ENCODE data around the gene SMIM23. TPM values are rescaled to one million over a fixed set of nuclear protein-coding genes. Genes with fewer than 3 reads are reported as not detected.

Gene SMIM23
- polyA plus RNA-seq, 2 of the 4 experiments (the other 2 are of a cell fraction): not detected

GRCh38 chr5:171808453-171808852, 22.8 kb downstream of the SMIM23 start:
- 26% methylated on average over 4 of the region's 4 CpGs for WGBS (ENCODE audit: missing lambda C conversion rate)
- FAIRE-seq: peak; percentile 18
- POLR2A ChIA-PET: no interaction called here

GRCh38 chr5:171808951-171809350, 23.3 kb downstream of the SMIM23 start:
- DNase-seq (ENCODE audit: low read depth in 1 of 2, low spot score in 1 of 2): no peak
- ATAC-seq: no peak
- peaks cover 3% of the 10 kb centered on the region; the same call in 1 of the 3 replicates for H3K9me3 ChIP-seq
- ChIA-PET POLR2A (no interaction called here), CTCF (no interaction called here)
- H3K4me2 ChIP-seq: no peak overlapping the region
- H3K4me3 ChIP-seq: no peak overlapping the region
- TF ChIP-seq FOSL2 (IDR thresholded peaks at IDR 0.05) (no peak), FOSL2 (CRISPR knock-in tag; IDR thresholded peaks at IDR 0.05) (no peak), PHF8 (IDR thresholded peaks at IDR 0.05; ENCODE audit: borderline replicate concordance, low read depth) (no peak), HEYL (CRISPR knock-in tag; IDR thresholded peaks at IDR 0.05) (no peak), RNF2 (IDR thresholded peaks at IDR 0.05; ENCODE audit: borderline replicate concordance, low read depth) (no peak)
- no peak overlapping the region for H3K27ac ChIP-seq
- FAIRE-seq: no peak
- no peaks in the 10 kb centered on the region for H3K4me1 ChIP-seq

More at GRCh38 chr5:171808453-171808852, 22.8 kb downstream of the SMIM23 start:
- Histone ChIP-seq H3K9me3 (peaks cover 3% of the 10 kb centered on the region; the same call in 1 of the 3 replicates), H3K4me3 (no peak overlapping the region), H3K4me2 (no peak overlapping the region), H3K27ac (no peak overlapping the region), H3K4me1 (no peaks in the 10 kb centered on the region)
- no peak for ATAC-seq
- CTCF ChIA-PET: interaction anchor here (1.2 kb wide), 1 partner anchor 178 kb away, joined by 5 read pairs; no protein-coding TSS in a partner anchor
- TF ChIP-seq FOXS1 (CRISPR knock-in tag; IDR thresholded peaks at IDR 0.05): no peak
- no peak for TF ChIP-seq EP300 (IDR thresholded peaks at IDR 0.05)
- no peak for TF ChIP-seq PBX3 (IDR thresholded peaks at IDR 0.05)
- no peak for TF ChIP-seq JUN (IDR thresholded peaks at IDR 0.05)
- no peak for DNase-seq (ENCODE audit: low read depth in 1 of 2, low spot score in 1 of 2)

- 38% methylated on average over 11 of the region's 11 CpGs for WGBS (ENCODE audit: missing lambda C conversion rate)
- Histone ChIP-seq H3K27ac (no peak overlapping the region), H3K4me2 (no peak overlapping the region), H3K4me3 (no peak overlapping the region), H3K9me3 (peaks cover 3% of the 10 kb centered on the region; the same call in 1 of the 3 replicates), H3K4me1 (no peaks in the 10 kb centered on the region)
- no peak for FAIRE-seq
- no peak for DNase-seq (ENCODE audit: low read depth in 1 of 2, low spot score in 1 of 2)
- TF ChIP-seq HDAC2 (IDR thresholded peaks at IDR 0.05) (no peak), CHD4 (IDR thresholded peaks at IDR 0.05; ENCODE audit: borderline replicate concordance) (no peak), GATA3 (IDR thresholded peaks at IDR 0.05; ENCODE audit: borderline replicate concordance) (no peak), FOSB (CRISPR knock-in tag; IDR thresholded peaks at IDR 0.05) (no peak), PBX3 (IDR thresholded peaks at IDR 0.05) (no peak), ESRRA (IDR thresholded peaks at IDR 0.05; ENCODE audit: borderline replicate concordance, low read length) (no peak), JUN (IDR thresholded peaks at IDR 0.05) (no peak), HOXA7 (CRISPR knock-in tag; IDR thresholded peaks at IDR 0.05) (no peak), EHMT2 (IDR thresholded peaks at IDR 0.05; ENCODE audit: low read depth) (no peak), BCL3 (IDR thresholded peaks at IDR 0.05) (no peak), MAZ (IDR thresholded peaks at IDR 0.05; ENCODE audit: borderline replicate concordance, low read depth, low read length) (no peak), HEYL (CRISPR knock-in tag; IDR thresholded peaks at IDR 0.05) (no peak), CHD2 (IDR thresholded peaks at IDR 0.05; ENCODE audit: low read length, partially characterized antibody) (no peak), CEBPB (IDR thresholded peaks at IDR 0.05) (no peak), MYC (IDR thresholded peaks at IDR 0.05; ENCODE audit: borderline replicate concordance, low read length) (no peak), NPAS2 (CRISPR knock-in tag; IDR thresholded peaks at IDR 0.05; ENCODE audit: borderline replicate concordance) (no peak), HOXB5 (CRISPR knock-in tag; IDR thresholded peaks at IDR 0.05) (no peak)
- POLR2A ChIA-PET: no interaction called here
- no peak for ATAC-seq
- CTCF ChIA-PET: interaction anchor here (1.1 kb wide), 1 partner anchor 126 kb away, joined by 3 read pairs; no protein-coding TSS in a partner anchor
These were observed 24.6 kb downstream of the SMIM23 start for GRCh38 chr5:171810227-171810626.

All from A549 (cell line).